Testis (tissue), 2 donors: ENCODE results near the gene IL36B.

Source experiments
- POLR2A ChIP-seq: fragments of 450-650 bp; IDR thresholded peaks from one replicate; pipeline ENCODE4 v1.6.1; 2017; ENCODE audit warnings: antibody characterized with exemption, mild to moderate bottlenecking, moderate library complexity
- TF ChIP-seq, protein P1 (sequence below), 3 experiments: fragments of 450-650 bp in 2 of 3; fragments of 200-600 bp in 1 of 3; sonication (generic) in 1 of 3; IDR thresholded peaks; one replicate each; pipeline ENCODE4 v1.5.1; 2016 to 2019; ENCODE audit warnings: antibody characterized with exemption in 3 of 3, mild to moderate bottlenecking in 2 of 3, moderate library complexity in 1 of 3

DNA sequence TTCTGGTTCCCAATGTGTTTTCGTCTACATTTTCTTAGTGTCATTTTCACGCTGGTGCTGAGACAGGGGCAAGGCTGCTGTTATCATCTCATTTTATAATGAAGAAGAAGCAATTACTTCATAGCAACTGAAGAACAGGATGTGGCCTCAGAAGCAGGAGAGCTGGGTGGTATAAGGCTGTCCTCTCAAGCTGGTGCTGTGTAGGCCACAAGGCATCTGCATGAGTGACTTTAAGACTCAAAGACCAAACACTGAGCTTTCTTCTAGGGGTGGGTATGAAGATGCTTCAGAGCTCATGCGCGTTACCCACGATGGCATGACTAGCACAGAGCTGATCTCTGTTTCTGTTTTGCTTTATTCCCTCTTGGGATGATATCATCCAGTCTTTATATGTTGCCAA is 67.6 kb downstream of the IL36B start:
- TF ChIP-seq, protein P1, sequence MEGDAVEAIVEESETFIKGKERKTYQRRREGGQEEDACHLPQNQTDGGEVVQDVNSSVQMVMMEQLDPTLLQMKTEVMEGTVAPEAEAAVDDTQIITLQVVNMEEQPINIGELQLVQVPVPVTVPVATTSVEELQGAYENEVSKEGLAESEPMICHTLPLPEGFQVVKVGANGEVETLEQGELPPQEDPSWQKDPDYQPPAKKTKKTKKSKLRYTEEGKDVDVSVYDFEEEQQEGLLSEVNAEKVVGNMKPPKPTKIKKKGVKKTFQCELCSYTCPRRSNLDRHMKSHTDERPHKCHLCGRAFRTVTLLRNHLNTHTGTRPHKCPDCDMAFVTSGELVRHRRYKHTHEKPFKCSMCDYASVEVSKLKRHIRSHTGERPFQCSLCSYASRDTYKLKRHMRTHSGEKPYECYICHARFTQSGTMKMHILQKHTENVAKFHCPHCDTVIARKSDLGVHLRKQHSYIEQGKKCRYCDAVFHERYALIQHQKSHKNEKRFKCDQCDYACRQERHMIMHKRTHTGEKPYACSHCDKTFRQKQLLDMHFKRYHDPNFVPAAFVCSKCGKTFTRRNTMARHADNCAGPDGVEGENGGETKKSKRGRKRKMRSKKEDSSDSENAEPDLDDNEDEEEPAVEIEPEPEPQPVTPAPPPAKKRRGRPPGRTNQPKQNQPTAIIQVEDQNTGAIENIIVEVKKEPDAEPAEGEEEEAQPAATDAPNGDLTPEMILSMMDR (IDR thresholded peaks at IDR 0.05) = no peak
- TF ChIP-seq POLR2A = no peak
